Measurements from ENCODE around the gene FTH1.
A peak's percentile ranks its signal among the peaks of the same experiment; 100 is the strongest.

The FTH1 gene

GRCh38 chr11:61917334-61918109 is 49.9 kb downstream of the FTH1 start, which contains the start of gene RAB3IL1:
TSS of gene RAB3IL1 (minus strand) at chr11:61917566. CDS start at chr11:61917367, 199 bp downstream.
- Histone ChIP-seq H3K4me3 (ENCODE audit: control insufficient read depth in 1 of 7, extremely low read depth in 1 of 7, insufficient read depth in 4 of 7, low read depth in 2 of 7, low read length in 6 of 7) (peak within 1 kb of the TSS; percentile 3 to 66 (median 56)), H3K9me3 (ENCODE audit: control extremely low read depth in 1 of 5, control insufficient read depth in 4 of 5, insufficient read depth in 2 of 5, low read depth in 1 of 5, low read length in 4 of 5) (no peaks in the 10 kb centered on the region), H3K27ac (ENCODE audit: insufficient read depth in 1 of 2, low read depth in 1 of 2, low read length in 2 of 2, poor library complexity in 1 of 2, severe bottlenecking in 2 of 2) (no peak within 1 kb of the TSS), H3K36me3 (ENCODE audit: control insufficient read depth in 4 of 4, insufficient read depth in 4 of 4, low read length in 3 of 4) (no peaks in the 10 kb centered on the region), H3K27me3 (replicated peaks in 2 of 5; ENCODE audit: control insufficient read depth in 4 of 5, insufficient read depth in 5 of 5, low read length in 4 of 5) (peaks cover 0 to 52% (median 10%) of the 10 kb centered on the region in 5 experiments), H3K4me1 (ENCODE audit: control extremely low read depth in 1 of 4, control insufficient read depth in 4 of 4, insufficient read depth in 4 of 4, low read length in 3 of 4) (peaks cover 0 to 40% (median 17%) of the 10 kb centered on the region in 4 experiments)
- WGBS (ENCODE audit: insufficient coverage) = 3% methylated on average over 47 of the region's 74 CpGs
- POLR2A ChIA-PET = no interaction called here
- CTCF ChIA-PET = interaction anchor here (1.1 to 2.3 kb wide), 4 partner anchors 9 to 120 kb away, joined by 3 to 11 read pairs (median 4); no protein-coding TSS in a partner anchor
- DNase-seq = peak in 1 of 3 donors; percentile 29

- ChIA-PET POLR2A (no interaction called here), CTCF (interaction anchor here (1.1 to 2.3 kb wide), 7 partner anchors 9 to 191 kb away, joined by 3 to 11 read pairs (median 4); no protein-coding TSS in a partner anchor)
- peak in 1 of 3 donors; percentile 15 for DNase-seq
- Histone ChIP-seq H3K27me3 (replicated peaks in 2 of 5; ENCODE audit: control insufficient read depth in 4 of 5, insufficient read depth in 5 of 5, low read length in 4 of 5) (peaks cover 0 to 52% (median 10%) of the 10 kb centered on the region in 5 experiments), H3K27ac (ENCODE audit: insufficient read depth in 1 of 2, low read depth in 1 of 2, low read length in 2 of 2, poor library complexity in 1 of 2, severe bottlenecking in 2 of 2) (no peak overlapping the region), H3K4me1 (ENCODE audit: control extremely low read depth in 1 of 4, control insufficient read depth in 4 of 4, insufficient read depth in 4 of 4, low read length in 3 of 4) (peaks cover 0 to 40% (median 22%) of the 10 kb centered on the region in 4 experiments), H3K36me3 (ENCODE audit: control insufficient read depth in 4 of 4, insufficient read depth in 4 of 4, low read length in 3 of 4) (no peaks in the 10 kb centered on the region), H3K4me3 (ENCODE audit: control insufficient read depth in 1 of 7, extremely low read depth in 1 of 7, insufficient read depth in 4 of 7, low read depth in 2 of 7, low read length in 6 of 7) (peak overlapping the region; percentile 3 to 66 (median 56)), H3K9me3 (ENCODE audit: control extremely low read depth in 1 of 5, control insufficient read depth in 4 of 5, insufficient read depth in 2 of 5, low read depth in 1 of 5, low read length in 4 of 5) (no peaks in the 10 kb centered on the region)
- 14% methylated on average over 22 of the region's 32 CpGs for WGBS (ENCODE audit: insufficient coverage)
Measured at GRCh38 chr11:61916737-61917333, 50.6 kb downstream of the FTH1 start.

GRCh38 chr11:61914471-61915171 is 52.8 kb downstream of the FTH1 start:
- H3K4me3 ChIP-seq (ENCODE audit: control insufficient read depth in 1 of 7, extremely low read depth in 1 of 7, insufficient read depth in 4 of 7, low read depth in 2 of 7, low read length in 6 of 7) = no peak overlapping the region
- H3K27me3 ChIP-seq (replicated peaks in 2 of 5; ENCODE audit: control insufficient read depth in 4 of 5, insufficient read depth in 5 of 5, low read length in 4 of 5) = peaks cover 0 to 49% (median 10%) of the 10 kb centered on the region in 5 experiments

More at GRCh38 chr11:61914471-61915171, 52.8 kb downstream of the FTH1 start:
- Histone ChIP-seq H3K9me3 (ENCODE audit: control extremely low read depth in 1 of 5, control insufficient read depth in 4 of 5, insufficient read depth in 2 of 5, low read depth in 1 of 5, low read length in 4 of 5) (no peaks in the 10 kb centered on the region), H3K4me1 (ENCODE audit: control extremely low read depth in 1 of 4, control insufficient read depth in 4 of 4, insufficient read depth in 4 of 4, low read length in 3 of 4) (peaks cover 0 to 47% (median 30%) of the 10 kb centered on the region in 4 experiments), H3K27ac (ENCODE audit: insufficient read depth in 1 of 2, low read depth in 1 of 2, low read length in 2 of 2, poor library complexity in 1 of 2, severe bottlenecking in 2 of 2) (no peak overlapping the region), H3K36me3 (ENCODE audit: control insufficient read depth in 4 of 4, insufficient read depth in 4 of 4, low read length in 3 of 4) (no peaks in the 10 kb centered on the region)
- ChIA-PET CTCF (interaction anchor here (0.9 to 1.9 kb wide), 8 partner anchors 14 to 167 kb away, joined by 3 to 6 read pairs (median 5); partner anchors contain the start of gene FEN1), POLR2A (no interaction called here)
- DNase-seq = no peak
- 95% methylated on average over 5 of the region's 7 CpGs for WGBS (ENCODE audit: insufficient coverage)

Measured in common myeloid progenitor, CD34-positive (primary cell).